IMR-90 (cell line): ENCODE data around the gene KCNMA1. TPM values are rescaled to one million over a fixed set of nuclear protein-coding genes. Genes with fewer than 3 reads are reported as not detected.
A peak's percentile ranks its signal among the peaks of the same experiment; 100 is the strongest.

Source experiments
- ATAC-seq: fragments of 200-7000 bp; cut with Tn5 transposase; 2 replicates; pipeline ENCODE4 v1.9.1; 2020; ENCODE audit warnings: low read depth, mild to moderate bottlenecking, moderate library complexity
- BruUV-seq: library from RNA; stranded (reverse); fragments of 400-500 nt; replicated peaks from 2 replicates; lab custom pipeline; 2021; lab: Mats Ljungman, UMichigan
- CTCF ChIA-PET: fragments of 300-600 bp; formaldehyde crosslinking; extraction: SDS; loops from one replicate; lab custom pipeline; 2021; ENCODE audit warnings: antibody characterized with exemption; lab: Yijun Ruan, JAX
- POLR2A ChIA-PET: fragments of 300-600 bp; sonication (Branson Sonifier 250); formaldehyde crosslinking; loops from one replicate; lab custom pipeline; 2022; ENCODE audit warnings: antibody characterized with exemption; ENCODE audit not compliant: unreplicated experiment; lab: Charles Lee
- DNase-seq: peaks from one replicate; pipeline ENCODE4 v3.0.0; 2013
- H2AFZ ChIP-seq: replicated peaks from 2 replicates; pipeline ENCODE3; 2013; ENCODE audit warnings: low read length, mild to moderate bottlenecking; ENCODE audit not compliant: poor library complexity
- H2AK5ac ChIP-seq: 2 replicates; pipeline ENCODE4 v1.6.1; 2013; ENCODE audit warnings: low read depth, low read length, inconsistent platforms
- H2AK9ac ChIP-seq: replicated peaks from 2 replicates; pipeline ENCODE3; 2013; ENCODE audit warnings: mild to moderate bottlenecking, low read depth, low read length, moderate library complexity; ENCODE audit not compliant: poor library complexity
- H2BK120ac ChIP-seq: 2 replicates; pipeline ENCODE4 v1.6.1; 2013; ENCODE audit warnings: low read depth, low read length, inconsistent platforms
- H2BK15ac ChIP-seq: 3 replicates; pipeline ENCODE4 v1.6.1; 2013; ENCODE audit warnings: low read depth, low read length, inconsistent platforms
- H2BK20ac ChIP-seq: 2 replicates; pipeline ENCODE4 v1.6.1; 2013; ENCODE audit warnings: low read depth, mild to moderate bottlenecking, inconsistent platforms, low read length, moderate library complexity
- H2BK5ac ChIP-seq: 2 replicates; pipeline ENCODE4 v1.6.1; 2013; ENCODE audit warnings: mild to moderate bottlenecking, low read depth, low read length, inconsistent platforms; ENCODE audit not compliant: poor library complexity, severe bottlenecking
- H3K14ac ChIP-seq: replicated peaks from 2 replicates; pipeline ENCODE4 v1.6.1; 2013; ENCODE audit warnings: low read depth, low read length, inconsistent platforms
- H3K18ac ChIP-seq: 2 replicates; pipeline ENCODE4 v1.6.1; 2013; ENCODE audit warnings: low read depth, low read length, control low read depth
- H3K23ac ChIP-seq: 2 replicates; pipeline ENCODE4 v1.6.1; 2013; ENCODE audit warnings: low read depth, low read length, inconsistent platforms
- H3K27ac ChIP-seq: 2 replicates; pipeline ENCODE4 v1.5.1; 2013; ENCODE audit warnings: mild to moderate bottlenecking, control low read depth, low read length; ENCODE audit not compliant: insufficient read depth
- H3K27me3 ChIP-seq: 2 replicates; pipeline ENCODE4 v1.6.1; 2013; ENCODE audit warnings: low read length; ENCODE audit not compliant: control insufficient read depth, insufficient read depth
- H3K36me3 ChIP-seq: 2 replicates; pipeline ENCODE4 v1.6.1; 2013; ENCODE audit warnings: low read length, mixed read lengths; ENCODE audit not compliant: control insufficient read depth, insufficient read depth
- H3K4ac ChIP-seq: 2 replicates; pipeline ENCODE4 v1.6.1; 2013; ENCODE audit warnings: low read depth, low read length, inconsistent platforms
- H3K4me1 ChIP-seq: 2 replicates; pipeline ENCODE4 v1.6.1; 2013; ENCODE audit warnings: low read length, mixed read lengths; ENCODE audit not compliant: control insufficient read depth, insufficient read depth
- H3K4me2 ChIP-seq: 2 replicates; pipeline ENCODE4 v1.6.1; 2013; ENCODE audit warnings: low read depth, mild to moderate bottlenecking, control low read depth, low read length, moderate library complexity
- H3K4me3 ChIP-seq: 2 replicates; pipeline ENCODE4 v1.5.1; 2013; ENCODE audit warnings: low read depth, mild to moderate bottlenecking, control low read depth, low read length, moderate library complexity; ENCODE audit not compliant: insufficient read depth
- H3K56ac ChIP-seq: 2 replicates; pipeline ENCODE4 v1.6.1; 2013; ENCODE audit warnings: low read length, inconsistent platforms; ENCODE audit not compliant: insufficient read depth; ENCODE audit errors: extremely low read depth
- H3K79me1 ChIP-seq, 2 experiments: 2 replicates each; pipeline ENCODE4 v1.6.1; 2013; ENCODE audit warnings: low read length in 2 of 2, inconsistent platforms in 1 of 2, low read depth in 1 of 2
- H3K9ac ChIP-seq: 2 replicates; pipeline ENCODE4 v1.6.1; 2013; ENCODE audit warnings: low read depth, low read length, control low read depth
- H3K9me1 ChIP-seq: 2 replicates; pipeline ENCODE4 v1.6.1; 2013; ENCODE audit warnings: low read length, inconsistent platforms; ENCODE audit not compliant: insufficient read depth
- H3K9me3 ChIP-seq: 2 replicates; pipeline ENCODE4 v1.6.1; 2013; ENCODE audit warnings: low read length; ENCODE audit not compliant: control insufficient read depth, insufficient read depth
- H4K20me1 ChIP-seq: 2 replicates; pipeline ENCODE4 v1.6.1; 2013; ENCODE audit warnings: low read length, inconsistent platforms; ENCODE audit not compliant: insufficient read depth
- H4K5ac ChIP-seq: 2 replicates; pipeline ENCODE4 v1.6.1; 2013; ENCODE audit warnings: mild to moderate bottlenecking, low read depth, low read length, control low read depth
- H4K8ac ChIP-seq, 2 experiments: 2 replicates each; pipeline ENCODE4 v1.6.1; 2013; ENCODE audit warnings: low read depth in 2 of 2, low read length in 2 of 2, control low read depth in 1 of 2, inconsistent platforms in 1 of 2
- H4K91ac ChIP-seq: 2 replicates; pipeline ENCODE4 v1.6.1; 2013; ENCODE audit warnings: low read depth, low read length, inconsistent platforms; ENCODE audit not compliant: insufficient read depth
- BHLHE40 ChIP-seq: fragments of 150-350 bp; IDR thresholded peaks from 2 replicates; pipeline ENCODE4 v1.6.1; 2016; ENCODE audit warnings: mild to moderate bottlenecking, low read depth, low read length
- CTCF ChIP-seq: conservative IDR thresholded peaks from 2 replicates; pipeline ENCODE4 v1.5.1; 2012; ENCODE audit warnings: mild to moderate bottlenecking, low read depth, low read length, improper control_type of control experiment
- ELK1 ChIP-seq: fragments of 150-350 bp; IDR thresholded peaks from 2 replicates; pipeline ENCODE4 v1.6.1; 2016; ENCODE audit warnings: low read depth, mild to moderate bottlenecking, low read length, moderate library complexity, borderline replicate concordance
- FOS ChIP-seq: fragments of 150-350 bp; IDR thresholded peaks from 2 replicates; pipeline ENCODE4 v1.6.1; 2016; ENCODE audit warnings: low read depth, low read length
- MAZ ChIP-seq: IDR thresholded peaks from 2 replicates; pipeline ENCODE4 v1.6.1; 2012; ENCODE audit warnings: low read depth, mild to moderate bottlenecking, low read length, improper control_type of control experiment, moderate library complexity, borderline replicate concordance
- NFE2L2 ChIP-seq: fragments of 150-350 bp; IDR thresholded peaks from 2 replicates; pipeline ENCODE4 v1.6.1; 2016; ENCODE audit warnings: low read depth, mild to moderate bottlenecking, low read length
- RCOR1 ChIP-seq: IDR thresholded peaks from 2 replicates; pipeline ENCODE4 v1.6.1; 2012; ENCODE audit warnings: mild to moderate bottlenecking, low read length, improper control_type of control experiment; ENCODE audit not compliant: insufficient replicate concordance
- SMC3 ChIP-seq: fragments of 150-350 bp; IDR thresholded peaks from 2 replicates; pipeline ENCODE4 v1.6.1; 2016; ENCODE audit warnings: low read depth, mild to moderate bottlenecking, antibody characterized with exemption, low read length, moderate library complexity
- WGBS, 2 experiments: methylation state at CpG; one replicate each; pipeline versions ENCODE4 v1.1.5 to v1.1.7; 2013; ENCODE audit warnings: missing lambda C conversion rate in 2 of 2; ENCODE audit not compliant: insufficient read length in 1 of 2; ENCODE audit errors: extremely low coverage in 2 of 2; 5-methylcytosine and 5-hydroxymethylcytosine counted together
- dilution Hi-C: fragments of 300-500 bp; cut with HindIII; formaldehyde crosslinking; loops from one replicate; pipeline ENCODE4 v1.14.3; 2018; ENCODE audit warnings: low sequenced_read_pairs; ENCODE audit not compliant: unreplicated experiment
- in situ Hi-C: fragments of 300-500 bp; cut with MboI; formaldehyde crosslinking; loops from 3 replicates; pipeline ENCODE4 v1.14.3; 2019; ENCODE audit warnings: low sequenced_read_pairs, inconsistent platforms, mixed read lengths
- intact Hi-C: fragments of 100-400 bp; cut with micrococcal nuclease; formaldehyde crosslinking; loops from 2 replicates; pipeline ENCODE4 v1.10.0; 2022
- polyA plus RNA-seq, 3 experiments: library from polyadenylated mRNA; depleted of rRNA; stranded (reverse); fragments of >200 nt; gene quantifications; 2 replicates each; pipeline ENCODE4 v1.2.3, GENCODE V29; 2012; ENCODE audit warnings: low replicate concordance in 1 of 3
- total RNA-seq: library from RNA; depleted of rRNA; stranded (reverse); fragments of >200 nt; gene quantifications from 2 replicates; pipeline ENCODE4 v1.2.3, GENCODE V29; 2012

Gene KCNMA1
- total and polyA plus RNA-seq, 2 of the 4 experiments (the other 2 are of a cell fraction): 25.6 to 29.6 TPM

GRCh38 chr10:77496941-77497420 is 140.6 kb downstream of the KCNMA1 start:
- peak; percentile 63 for DNase-seq
- peak; percentile 7; the same call in 1 of the 2 replicates for ATAC-seq
- no TSS peak for BruUV-seq

More at GRCh38 chr10:77496941-77497420, 140.6 kb downstream of the KCNMA1 start:
- H3K4me2 ChIP-seq: no peak overlapping the region
- H2BK15ac ChIP-seq: no peak overlapping the region
- H3K36me3 ChIP-seq: no peaks in the 10 kb centered on the region
- H2BK5ac ChIP-seq: no peak overlapping the region
- POLR2A ChIA-PET: no interaction called here
- H2BK120ac ChIP-seq: peak overlapping the region; percentile 62
- H3K9me1 ChIP-seq: peaks cover 14% of the 10 kb centered on the region
- dilution Hi-C loops: no loop called here
- no peaks in the 10 kb centered on the region for H4K20me1 ChIP-seq
- no peak overlapping the region for H3K9ac ChIP-seq
- peak overlapping the region; percentile 63 for H4K91ac ChIP-seq
- peaks cover 19% of the 10 kb centered on the region for H3K4me1 ChIP-seq
- no peak overlapping the region for H3K4me3 ChIP-seq
- peak overlapping the region; percentile 64; the same call in 1 of the 2 replicates for H4K5ac ChIP-seq
- no peak overlapping the region for H3K56ac ChIP-seq
- peak overlapping the region; percentile 9; the same call in 1 of the 2 replicates for H3K18ac ChIP-seq
- H3K9me3 ChIP-seq: no peaks in the 10 kb centered on the region
- H3K79me1 ChIP-seq: peaks cover 0 to 17% of the 10 kb centered on the region in 2 experiments; a peak in 2 of 4 replicates
- peak overlapping the region in 1 of 2 experiments; percentile 60; a peak in 1 of 4 replicates for H4K8ac ChIP-seq
- H3K23ac ChIP-seq: 0 out of 2 replicates have a peak overlapping the region, but pooled peaks have one; percentile 40
- CTCF ChIA-PET: no interaction called here
- peak overlapping the region; percentile 80 for H2AK9ac ChIP-seq
- no peaks in the 10 kb centered on the region for H3K27me3 ChIP-seq
- in situ Hi-C loops: no loop called here
- intact Hi-C loops: no loop called here
- peak overlapping the region; percentile 51 for H2BK20ac ChIP-seq
- 80% methylated on average over 2 of the region's 3 CpGs; no CpG with 5 or more reads in 1 of the 2 experiments for WGBS, 2 experiments
- no peak overlapping the region for H3K27ac ChIP-seq
- H3K14ac ChIP-seq: peak overlapping the region; percentile 83
- no peak for TF ChIP-seq SMC3
- TF ChIP-seq BHLHE40: no peak
- TF ChIP-seq FOS: no peak
- TF ChIP-seq RCOR1: no peak
- TF ChIP-seq ELK1: no peak
- no peak for TF ChIP-seq MAZ
- TF ChIP-seq NFE2L2: no peak
- TF ChIP-seq CTCF: no peak
- peak overlapping the region; percentile 75; the same call in 1 of the 2 replicates for H2AK5ac ChIP-seq
- peak overlapping the region; percentile 71 for H2AFZ ChIP-seq
- peak overlapping the region; percentile 68 for H3K4ac ChIP-seq
